ENCODE measurements around the gene DCLK2. TPM values are rescaled to one million over a fixed set of nuclear protein-coding genes. Genes with fewer than 3 reads are reported as not detected.

Gene DCLK2
- 1.8 and 2.2 TPM in 2 replicates for total RNA-seq

DNA sequence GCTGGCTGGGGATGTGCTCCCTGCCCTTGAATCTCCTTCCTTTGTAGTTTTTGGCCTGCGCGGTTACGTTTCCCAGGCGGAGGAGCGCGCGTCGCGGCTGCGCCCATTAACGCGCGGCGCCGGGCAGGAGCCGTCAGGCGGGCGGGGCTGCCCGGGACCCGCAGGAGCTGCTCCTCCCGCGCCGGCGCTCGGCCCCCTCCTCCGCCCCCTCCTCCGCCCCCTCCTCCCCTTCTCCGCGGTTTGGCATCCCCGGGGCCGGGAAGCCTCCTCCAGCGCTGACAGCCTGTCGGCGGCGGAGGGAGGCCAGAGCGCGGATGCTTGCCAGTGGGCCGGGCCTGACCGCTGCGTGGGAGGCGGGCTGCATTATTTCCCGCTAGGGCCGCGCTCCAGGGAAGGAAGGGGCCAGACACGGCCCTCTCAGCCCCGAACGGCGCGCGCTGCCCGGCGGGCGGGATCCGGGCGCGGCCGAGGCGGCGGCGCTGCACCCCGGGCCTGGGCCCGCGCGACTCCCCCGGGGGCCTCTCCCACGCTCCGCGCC lies at the start of gene DCLK2:
Gene DCLK2, plus strand, starts transcription at position 405 of the 538 bp plus-strand sequence. CDS start 583 bp downstream, outside the sequence.

